ENCODE data around the gene ACADL. TPM values are rescaled to one million over a fixed set of nuclear protein-coding genes. Genes with fewer than 3 reads are reported as not detected.
"Not testable (repeated sequence)": the region's sequence is repeated elsewhere in the genome, so short reads cannot be mapped to it uniquely, and the experiment has no call there.

The ACADL gene
- total RNA-seq, 1 experiment from 2014 or later: 1.3 TPM

GRCh38 chr2:210180477-210180876 lies 44.8 kb downstream of the ACADL start:
- intact Hi-C loops (cut with micrococcal nuclease; ENCODE audit: unreplicated experiment): no loop called here
- Mint-ChIP-seq H3K9me3 (ENCODE audit: low read depth, unreplicated experiment) (peaks cover 30% of the 10 kb centered on the region), H3K36me3 (ENCODE audit: insufficient read depth, unreplicated experiment) (peaks cover 4% of the 10 kb centered on the region), H3K4me1 (ENCODE audit: low read depth, unreplicated experiment) (no peaks in the 10 kb centered on the region), H3K27me3 (ENCODE audit: unreplicated experiment) (no peaks in the 10 kb centered on the region), H3K4me3 (ENCODE audit: low read depth, unreplicated experiment) (no peak overlapping the region), H3K27ac (ENCODE audit: unreplicated experiment) (no peak overlapping the region)
- no peak for DNase-seq
- TF ChIP-seq, protein P1, sequence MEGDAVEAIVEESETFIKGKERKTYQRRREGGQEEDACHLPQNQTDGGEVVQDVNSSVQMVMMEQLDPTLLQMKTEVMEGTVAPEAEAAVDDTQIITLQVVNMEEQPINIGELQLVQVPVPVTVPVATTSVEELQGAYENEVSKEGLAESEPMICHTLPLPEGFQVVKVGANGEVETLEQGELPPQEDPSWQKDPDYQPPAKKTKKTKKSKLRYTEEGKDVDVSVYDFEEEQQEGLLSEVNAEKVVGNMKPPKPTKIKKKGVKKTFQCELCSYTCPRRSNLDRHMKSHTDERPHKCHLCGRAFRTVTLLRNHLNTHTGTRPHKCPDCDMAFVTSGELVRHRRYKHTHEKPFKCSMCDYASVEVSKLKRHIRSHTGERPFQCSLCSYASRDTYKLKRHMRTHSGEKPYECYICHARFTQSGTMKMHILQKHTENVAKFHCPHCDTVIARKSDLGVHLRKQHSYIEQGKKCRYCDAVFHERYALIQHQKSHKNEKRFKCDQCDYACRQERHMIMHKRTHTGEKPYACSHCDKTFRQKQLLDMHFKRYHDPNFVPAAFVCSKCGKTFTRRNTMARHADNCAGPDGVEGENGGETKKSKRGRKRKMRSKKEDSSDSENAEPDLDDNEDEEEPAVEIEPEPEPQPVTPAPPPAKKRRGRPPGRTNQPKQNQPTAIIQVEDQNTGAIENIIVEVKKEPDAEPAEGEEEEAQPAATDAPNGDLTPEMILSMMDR (IDR thresholded peaks at IDR 0.05; ENCODE audit: unreplicated experiment): no peak
- CTCF ChIA-PET: interaction anchor here (0.6 kb wide), 1 partner anchor 224 kb away, joined by 4 read pairs; no protein-coding TSS in a partner anchor
- no TSS peak for BruUV-seq (replicated peaks)

DNA sequence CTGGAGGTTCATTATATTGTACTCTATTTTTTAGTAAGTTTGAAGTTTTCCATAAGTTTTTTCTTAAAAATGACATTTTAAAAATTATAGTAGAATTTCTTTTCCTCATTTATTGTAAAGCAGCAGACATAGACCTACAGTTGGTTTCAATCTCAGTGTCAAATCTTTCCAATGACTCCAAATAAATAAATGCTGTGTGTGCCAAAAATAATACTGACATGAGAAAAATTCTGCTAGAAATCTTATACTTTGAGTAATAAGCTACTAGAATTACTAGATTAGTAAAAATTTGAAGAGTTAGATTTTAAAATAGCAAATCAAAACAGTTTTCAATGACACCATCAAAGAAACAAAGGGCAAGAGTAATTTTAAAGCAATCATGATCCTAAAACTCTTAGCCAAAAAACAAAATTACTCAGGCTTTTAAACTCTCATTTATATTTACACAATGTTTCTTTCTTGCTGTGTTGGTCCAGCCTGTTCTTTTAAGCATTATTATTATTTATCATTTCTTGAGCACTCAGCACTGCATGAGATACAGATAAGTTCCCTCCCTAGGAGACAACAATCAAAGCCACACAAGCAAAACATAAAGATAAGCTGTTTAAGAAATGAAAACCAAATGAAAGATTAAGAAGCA lies 45.8 kb downstream of the ACADL start:
- H3K4me1 Mint-ChIP-seq (ENCODE audit: low read depth, unreplicated experiment): no peaks in the 10 kb centered on the region
- DNase-seq: no peak
- CTCF ChIA-PET: no interaction called here
- no peaks in the 10 kb centered on the region for H3K27me3 Mint-ChIP-seq (ENCODE audit: unreplicated experiment)
- no peak overlapping the region for H3K27ac Mint-ChIP-seq (ENCODE audit: unreplicated experiment)
- H3K4me3 Mint-ChIP-seq (ENCODE audit: low read depth, unreplicated experiment): no peak overlapping the region
- no TSS peak for BruUV-seq (replicated peaks)
- no peaks in the 10 kb centered on the region for H3K36me3 Mint-ChIP-seq (ENCODE audit: insufficient read depth, unreplicated experiment)
- TF ChIP-seq, protein P1 (IDR thresholded peaks at IDR 0.05; ENCODE audit: unreplicated experiment): no peak
- peaks cover 26% of the 10 kb centered on the region for H3K9me3 Mint-ChIP-seq (ENCODE audit: low read depth, unreplicated experiment)
- intact Hi-C loops (cut with micrococcal nuclease; ENCODE audit: unreplicated experiment): no loop called here

GRCh38 chr2:210177769-210178168 lies 47.5 kb downstream of the ACADL start:
- no peak overlapping the region for H3K27ac Mint-ChIP-seq (ENCODE audit: unreplicated experiment)
- TF ChIP-seq, protein P1 (IDR thresholded peaks at IDR 0.05; ENCODE audit: unreplicated experiment): no peak
- H3K9me3 Mint-ChIP-seq (ENCODE audit: low read depth, unreplicated experiment): peaks cover 17% of the 10 kb centered on the region

GRCh38 chr2:210177115-210177514 lies 48.1 kb downstream of the ACADL start:
- DNase-seq; H3K27ac Mint-ChIP-seq (ENCODE audit: unreplicated experiment); intact Hi-C loops (cut with micrococcal nuclease; ENCODE audit: unreplicated experiment); H3K4me3 Mint-ChIP-seq (ENCODE audit: low read depth, unreplicated experiment); H3K27me3 Mint-ChIP-seq (ENCODE audit: unreplicated experiment); H3K4me1 Mint-ChIP-seq (ENCODE audit: low read depth, unreplicated experiment); BruUV-seq (replicated peaks): not testable (repeated sequence)
- CTCF ChIA-PET: interaction anchor here (0.6 to 1.5 kb wide), 3 partner anchors 8 to 123 kb away, joined by 3 read pairs; no protein-coding TSS in a partner anchor
- H3K9me3 Mint-ChIP-seq (ENCODE audit: low read depth, unreplicated experiment): peaks cover 12% of the 10 kb centered on the region
- H3K36me3 Mint-ChIP-seq (ENCODE audit: insufficient read depth, unreplicated experiment): peaks cover 11% of the 10 kb centered on the region

More at GRCh38 chr2:210177769-210178168, 47.5 kb downstream of the ACADL start:
- CTCF ChIA-PET: no interaction called here
- Mint-ChIP-seq H3K4me1 (ENCODE audit: low read depth, unreplicated experiment) (peaks cover 4% of the 10 kb centered on the region), H3K27me3 (ENCODE audit: unreplicated experiment) (no peaks in the 10 kb centered on the region), H3K36me3 (ENCODE audit: insufficient read depth, unreplicated experiment) (peaks cover 5% of the 10 kb centered on the region), H3K4me3 (ENCODE audit: low read depth, unreplicated experiment) (no peak overlapping the region)
- intact Hi-C loops (cut with micrococcal nuclease; ENCODE audit: unreplicated experiment): no loop called here
- no peak for DNase-seq
- BruUV-seq (replicated peaks): no TSS peak

DNA sequence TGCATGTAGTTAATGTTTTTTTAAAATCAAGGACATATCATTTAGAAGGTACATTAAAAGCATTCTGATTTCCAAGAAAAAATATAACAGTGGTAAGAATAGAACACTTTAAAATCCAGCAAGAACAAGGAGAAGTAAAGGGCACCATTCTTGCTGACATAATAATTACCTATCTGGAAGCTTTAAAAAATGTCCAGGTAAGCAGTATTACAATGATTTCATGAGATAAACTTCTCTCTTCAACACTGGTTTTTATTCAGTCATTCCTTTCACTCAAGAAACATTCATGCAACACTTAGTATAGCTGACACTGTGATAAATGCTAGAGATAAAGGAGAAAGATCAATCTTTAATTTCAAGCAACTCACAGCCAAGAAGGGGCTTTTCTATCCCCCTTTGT lies 51.2 kb downstream of the ACADL start:
- TF ChIP-seq, protein P1 (IDR thresholded peaks at IDR 0.05; ENCODE audit: unreplicated experiment): no peak
- H3K27ac Mint-ChIP-seq (ENCODE audit: unreplicated experiment): no peak overlapping the region
- intact Hi-C loops (cut with micrococcal nuclease; ENCODE audit: unreplicated experiment): no loop called here
- peaks cover 4% of the 10 kb centered on the region for H3K9me3 Mint-ChIP-seq (ENCODE audit: low read depth, unreplicated experiment)
- peaks cover 39% of the 10 kb centered on the region for H3K36me3 Mint-ChIP-seq (ENCODE audit: insufficient read depth, unreplicated experiment)
- no peaks in the 10 kb centered on the region for H3K27me3 Mint-ChIP-seq (ENCODE audit: unreplicated experiment)
- BruUV-seq (replicated peaks): no TSS peak
- CTCF ChIA-PET: interaction anchor here (1.8 to 4.5 kb wide), 2 partner anchors 15 to 19 kb away, joined by 10 to 32 read pairs; no protein-coding TSS in a partner anchor
- DNase-seq: no peak
- H3K4me3 Mint-ChIP-seq (ENCODE audit: low read depth, unreplicated experiment): no peak overlapping the region
- peaks cover 9% of the 10 kb centered on the region for H3K4me1 Mint-ChIP-seq (ENCODE audit: low read depth, unreplicated experiment)
